Fibroblast of upper back skin (primary cell): ENCODE measurements around the gene NUDT1.

Source experiments
- DNase-seq: peaks from one replicate; pipeline ENCODE4 v3.0.0-alpha.2; 2013

NUDT1 gene

DNA sequence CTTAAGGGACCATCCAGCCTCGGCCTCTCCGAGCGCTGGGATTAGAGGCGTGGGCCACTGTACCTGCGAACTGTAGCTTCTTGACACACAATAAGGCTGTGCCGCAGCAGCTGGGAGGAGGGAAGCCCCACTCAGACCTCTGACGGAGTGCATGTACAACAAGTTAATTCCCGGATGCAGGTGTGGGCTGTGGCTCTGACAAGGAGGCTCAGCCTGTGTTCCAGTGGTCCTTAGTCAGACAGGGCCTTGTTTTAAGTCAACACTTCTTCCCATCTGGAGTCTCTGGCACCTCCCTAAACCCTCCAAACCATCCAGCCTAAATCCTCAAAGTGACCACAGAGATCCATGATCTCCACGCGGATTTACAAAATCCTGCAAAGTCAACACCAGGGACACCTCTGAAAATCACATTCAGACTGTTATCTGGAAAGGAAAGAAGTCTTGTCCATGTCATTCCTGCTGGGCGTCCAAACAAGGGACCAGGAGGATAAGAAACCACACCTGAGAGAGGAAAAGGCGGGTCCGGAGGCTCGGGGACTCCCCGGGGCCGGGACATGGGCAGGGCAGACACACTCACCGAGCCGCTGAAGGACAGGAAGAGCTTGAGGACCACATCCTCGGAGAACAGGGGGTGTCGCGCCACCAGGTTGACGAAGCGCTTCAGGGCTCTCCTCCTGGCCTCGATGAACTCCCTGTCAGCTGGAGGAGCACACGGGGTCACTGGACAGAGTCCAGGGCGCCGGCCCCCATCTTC, 29.4 kb downstream of the NUDT1 start:
- no peak for DNase-seq

DNA sequence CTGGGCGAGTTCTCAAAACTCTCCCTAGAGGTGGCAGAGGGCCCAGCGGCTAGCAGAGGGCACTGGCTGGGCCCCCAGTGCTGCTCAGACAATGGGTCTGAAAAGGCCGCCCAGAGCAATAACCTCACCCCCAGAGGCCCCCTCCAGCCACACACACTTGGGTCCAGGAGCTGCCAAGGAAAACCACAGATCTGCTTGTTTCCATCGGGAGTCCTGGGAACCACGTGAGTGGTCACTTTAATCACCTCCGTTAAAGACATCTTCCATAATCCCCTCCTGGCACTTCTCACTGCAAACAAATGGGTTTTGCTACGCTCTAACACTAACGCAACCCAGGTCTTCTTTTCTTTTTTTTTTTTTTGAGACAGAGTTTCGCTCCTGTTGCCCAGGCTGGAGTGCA, 30.0 kb downstream of the NUDT1 start:
- DNase-seq, result no peak

DNA sequence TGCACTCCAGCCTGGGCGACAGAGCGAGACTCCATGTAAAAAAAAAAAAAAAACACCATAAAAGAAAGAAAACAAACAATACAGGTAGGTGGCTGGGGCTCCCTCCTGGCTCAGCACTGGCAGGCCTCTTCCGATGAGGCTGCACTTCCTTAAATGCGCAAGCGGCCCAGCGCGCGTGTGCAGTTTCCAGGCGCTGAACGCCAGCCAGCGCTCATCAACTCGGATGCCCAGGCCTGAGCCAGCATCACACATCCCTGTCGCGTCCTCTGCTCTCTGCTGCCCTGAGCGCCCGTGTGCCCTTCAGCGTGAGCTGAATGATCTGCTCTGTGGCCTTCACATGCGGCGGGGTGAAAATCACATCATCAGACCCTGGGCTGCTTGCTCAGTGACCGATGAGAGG, 31.8 kb downstream of the NUDT1 start:
- no peak for DNase-seq

DNA sequence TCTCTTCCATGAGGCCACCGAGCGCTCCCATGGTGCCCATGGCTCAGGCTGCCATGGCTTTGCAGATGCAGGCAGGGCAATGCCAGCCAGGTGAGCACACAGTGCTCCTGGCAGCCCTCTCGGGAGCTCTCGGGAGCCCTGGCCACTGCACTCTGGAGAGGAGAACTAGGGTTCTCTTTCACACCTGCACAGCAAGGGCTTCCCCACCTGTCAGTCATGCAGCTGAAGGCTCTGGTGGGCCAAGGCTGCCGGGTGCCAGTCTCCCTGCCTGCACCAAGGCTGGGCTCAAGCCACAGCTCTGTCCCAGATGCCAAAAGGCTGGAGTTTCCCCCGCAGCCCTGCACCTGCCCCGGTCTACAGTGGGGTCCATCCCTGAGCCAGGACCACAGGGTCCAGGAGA, 32.6 kb downstream of the NUDT1 start:
- DNase-seq, result no peak

DNA sequence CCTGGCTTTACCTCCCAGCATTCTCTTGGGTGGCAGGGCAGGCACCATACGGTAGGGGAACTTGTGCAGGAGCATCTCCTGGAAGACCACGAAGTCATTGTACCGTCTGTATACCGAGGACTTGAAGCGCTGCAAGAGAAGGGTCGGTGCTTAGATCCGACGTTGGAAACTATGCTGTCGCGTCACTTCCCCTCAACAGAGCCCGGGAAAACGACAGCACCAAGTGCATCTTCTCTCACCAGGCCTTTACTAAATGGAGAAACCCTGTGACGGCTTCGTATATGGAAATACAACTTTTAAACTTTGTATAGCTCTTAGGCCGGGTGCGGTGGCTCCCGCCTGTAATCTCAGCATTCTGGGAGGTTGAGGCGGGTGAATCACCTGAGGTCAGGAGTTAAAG, 33.1 kb downstream of the NUDT1 start:
- no peak for DNase-seq

DNA sequence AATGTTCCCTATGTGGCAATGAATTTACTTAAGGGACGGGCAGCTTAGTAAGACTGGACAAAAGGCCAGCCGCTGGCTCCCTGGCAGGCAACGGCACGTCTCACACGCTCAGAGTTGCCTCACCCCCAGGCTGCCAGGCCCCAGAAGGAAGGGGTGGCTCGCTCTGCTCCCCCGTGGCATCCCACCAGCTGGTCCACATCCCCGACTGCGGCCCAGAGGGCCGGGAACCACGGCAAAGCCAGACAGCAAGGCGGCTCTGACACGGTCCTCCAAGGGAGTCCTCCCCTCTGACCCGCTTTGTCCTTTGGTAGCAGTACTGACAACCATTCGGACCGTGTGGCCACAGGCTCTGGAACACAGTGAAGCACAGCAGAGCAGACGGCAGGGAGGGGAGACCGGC, 34.1 kb downstream of the NUDT1 start:
- DNase-seq, result no peak

DNA sequence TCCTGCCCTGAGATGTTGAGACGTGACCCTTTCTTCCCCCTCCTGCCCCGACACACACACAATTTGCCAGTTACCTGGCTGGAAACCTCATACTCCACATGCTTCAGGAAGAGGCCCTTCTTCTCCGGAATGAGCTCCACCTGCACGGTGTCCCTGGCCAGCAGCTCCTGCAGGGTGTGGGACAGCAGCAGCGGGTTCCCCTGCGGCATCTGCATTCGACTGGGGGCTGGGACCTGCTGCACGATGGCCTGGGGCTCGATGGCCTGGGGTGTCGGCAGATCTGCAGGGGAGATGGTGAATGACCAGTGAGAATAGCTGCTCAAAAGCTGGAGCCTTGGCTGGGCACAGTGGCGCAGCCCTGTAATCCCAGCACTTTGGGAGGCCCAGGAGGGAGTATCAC, 36.0 kb downstream of the NUDT1 start:
- DNase-seq, result no peak

DNA sequence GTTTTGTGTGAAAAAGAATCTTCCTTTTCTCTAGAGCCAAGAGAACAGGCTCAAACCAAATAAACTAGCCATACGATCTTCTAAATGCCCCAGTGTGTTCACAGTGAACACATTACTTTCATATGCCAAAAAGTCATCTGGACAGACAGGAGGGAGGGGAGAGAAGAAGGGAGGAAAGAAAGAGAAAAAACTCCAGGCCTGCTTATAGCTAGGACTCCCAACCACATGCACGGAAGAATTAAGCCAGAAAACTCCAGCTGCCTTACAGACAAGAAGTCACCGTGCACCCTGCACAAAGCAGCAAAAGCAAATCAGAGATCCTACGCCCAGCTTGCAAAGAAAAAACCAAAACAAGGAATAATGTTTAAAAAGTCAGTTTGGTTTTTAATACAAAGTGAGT, 37.9 kb downstream of the NUDT1 start:
- DNase-seq, result peak; percentile 6

DNA sequence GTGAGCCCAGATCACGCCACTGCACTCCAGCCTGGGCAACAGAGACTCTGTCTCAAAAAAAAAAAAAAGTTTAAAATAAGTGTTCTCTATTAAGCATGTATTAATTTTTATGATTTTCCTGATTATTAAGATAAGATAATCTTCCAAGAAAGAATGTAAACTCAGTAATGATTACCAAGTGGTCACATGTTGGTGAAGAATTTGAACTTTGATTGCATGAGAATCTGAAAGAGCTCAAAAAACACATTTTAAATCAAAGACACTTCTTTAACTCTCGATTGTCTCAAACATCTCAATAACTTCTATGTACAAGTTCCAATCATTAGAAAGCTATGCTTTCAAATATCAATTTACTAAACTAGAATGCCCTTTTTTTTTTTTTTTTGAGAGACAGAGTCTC, 38.4 kb downstream of the NUDT1 start:
- DNase-seq, result no peak

DNA sequence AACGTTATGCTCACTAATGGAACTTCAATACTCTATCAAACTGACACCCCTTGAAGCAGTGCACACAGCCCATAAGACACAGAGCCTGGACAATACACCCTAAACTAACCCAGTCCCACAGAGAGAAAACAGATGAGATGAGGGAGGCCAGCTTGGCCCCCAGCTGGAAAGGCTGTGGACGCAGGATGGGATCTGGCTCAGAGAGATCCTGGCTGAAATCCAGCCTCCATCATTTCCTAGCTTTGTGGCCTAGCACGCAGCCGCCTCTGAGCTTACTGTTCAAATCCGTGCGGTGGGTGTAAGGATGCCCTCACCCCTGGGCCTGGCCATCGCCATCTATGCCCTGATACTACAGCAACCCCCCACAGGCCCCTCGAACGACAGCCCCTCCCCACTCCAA, 39.5 kb downstream of the NUDT1 start:
- peak; percentile 68 for DNase-seq

DNA sequence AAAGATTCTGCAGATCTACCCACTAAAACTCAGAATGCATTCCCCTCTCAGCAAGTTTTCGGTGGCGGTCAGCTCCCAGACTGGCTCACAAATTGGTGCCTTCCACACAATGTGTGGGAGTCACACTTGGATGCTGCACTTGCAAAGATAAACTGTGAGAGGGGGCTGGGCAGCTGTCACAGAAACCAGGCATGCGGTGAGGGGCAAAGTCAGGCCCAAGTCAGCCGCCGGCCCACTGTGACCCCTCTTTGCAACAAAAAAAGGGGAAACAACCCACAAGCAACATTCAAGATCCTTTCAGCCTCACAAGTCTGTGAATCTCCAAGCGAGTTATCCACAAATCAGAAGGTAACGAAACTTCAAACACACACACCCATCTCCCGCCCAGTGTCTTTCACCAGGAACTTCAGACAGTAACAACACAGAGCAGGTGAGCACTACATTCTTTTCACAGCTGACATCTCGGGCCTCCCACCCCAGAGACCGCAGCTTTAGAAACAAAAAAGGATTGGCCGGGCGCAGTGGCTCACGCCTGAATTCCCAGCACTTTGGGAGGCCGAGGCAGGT, 40.2 kb downstream of the NUDT1 start:
- DNase-seq, result no peak

DNA sequence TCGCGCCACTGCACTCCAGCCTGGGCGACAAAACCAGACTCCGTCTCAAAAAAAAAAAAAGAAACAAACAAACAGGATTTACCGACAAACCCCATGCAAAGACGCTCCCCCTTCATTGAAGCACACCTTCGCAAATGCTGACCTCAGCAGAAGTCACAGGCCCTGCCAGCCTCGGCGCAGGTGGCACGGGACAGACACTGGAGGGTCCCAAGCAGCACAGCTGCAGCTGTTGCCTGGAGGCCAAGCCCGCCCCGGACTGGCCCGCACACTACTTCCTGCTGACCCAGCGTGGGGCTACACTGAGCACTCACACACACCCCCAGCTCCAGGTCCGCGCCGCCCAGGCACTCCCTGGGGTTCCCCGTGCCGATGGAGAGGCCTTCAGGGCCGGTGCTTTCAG, 41.0 kb downstream of the NUDT1 start:
- no peak for DNase-seq

DNA sequence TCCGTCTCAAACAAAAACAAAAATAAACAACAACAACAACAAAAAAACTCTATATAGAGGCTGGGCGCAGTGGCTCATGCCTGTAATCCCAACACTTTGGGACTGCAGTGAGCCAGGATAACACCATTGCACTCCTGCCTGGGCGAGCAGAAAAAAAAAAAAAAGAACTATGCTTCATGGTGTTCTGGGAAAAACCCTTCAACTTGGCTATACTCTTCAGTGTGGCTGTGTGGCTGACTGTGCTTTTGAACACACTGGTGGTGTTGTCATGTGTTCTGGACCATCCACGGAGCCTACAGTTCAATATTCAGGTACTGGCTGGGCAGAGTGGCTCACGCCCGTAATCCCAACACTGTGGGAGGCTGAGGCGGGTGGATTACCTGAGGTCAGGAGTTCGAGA, 45.7 kb downstream of the NUDT1 start:
- no peak for DNase-seq

DNA sequence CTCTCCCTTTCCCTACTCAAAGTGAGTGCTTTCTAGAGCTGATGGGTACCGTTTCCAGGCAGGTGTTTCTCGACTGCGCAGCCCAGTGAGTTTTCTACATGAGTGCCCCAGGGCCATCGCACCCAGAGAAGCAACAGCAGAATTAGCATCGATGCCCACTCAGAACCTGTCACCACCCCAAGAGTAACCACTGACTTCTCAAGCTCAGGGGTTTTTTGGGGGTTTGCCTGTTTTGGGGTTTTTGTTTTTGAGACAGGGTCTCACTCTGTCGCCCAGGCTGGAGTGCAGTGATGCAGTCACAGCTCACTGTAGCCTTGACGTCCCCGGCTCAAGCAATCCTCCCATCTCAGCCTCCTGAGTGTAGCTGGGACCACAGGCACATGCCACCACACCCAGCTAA, 46.5 kb downstream of the NUDT1 start:
- no peak for DNase-seq

DNA sequence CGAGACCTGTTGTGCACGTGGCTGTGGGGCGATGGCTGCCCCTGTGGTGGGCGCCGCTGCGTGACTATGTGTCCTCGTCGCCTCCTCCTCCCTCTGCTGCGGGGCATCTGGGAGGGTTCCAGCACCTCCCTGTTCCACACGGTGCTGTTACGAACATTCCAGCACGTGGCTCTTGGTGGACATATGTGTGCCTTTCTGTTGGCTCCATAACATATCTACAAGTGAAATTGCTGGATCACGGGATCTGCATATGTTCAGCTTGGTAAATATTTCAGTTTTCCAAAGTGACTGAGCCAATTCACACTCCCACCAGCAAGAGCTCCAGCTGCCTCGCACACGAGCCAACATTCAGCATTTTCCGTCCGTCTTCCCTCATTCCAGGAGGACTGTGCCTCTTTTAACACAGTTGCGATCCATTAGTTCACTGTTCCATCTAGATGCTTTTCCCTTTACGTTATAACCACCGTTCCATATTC, 47.1 kb downstream of the NUDT1 start:
- peak; percentile 40 for DNase-seq

DNA sequence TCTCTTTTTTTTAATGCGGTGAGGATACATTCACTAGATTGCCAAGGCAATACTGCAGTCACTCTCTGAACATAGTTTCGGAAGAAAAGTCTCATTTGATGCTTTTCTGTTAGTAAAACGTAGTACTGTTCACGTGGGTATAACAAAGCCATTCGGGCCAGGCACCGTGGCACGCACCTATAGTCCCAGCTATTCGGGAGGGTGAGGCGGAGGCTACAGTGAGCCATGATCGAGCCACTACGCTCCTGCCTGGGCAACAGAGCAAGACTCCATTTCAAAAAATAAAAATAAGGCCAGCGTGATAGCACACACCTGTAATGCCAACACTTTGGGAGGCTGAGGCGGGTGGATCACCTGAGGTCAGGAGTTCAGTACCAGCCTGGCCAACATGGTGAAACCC, 47.6 kb downstream of the NUDT1 start:
- no peak for DNase-seq

DNA sequence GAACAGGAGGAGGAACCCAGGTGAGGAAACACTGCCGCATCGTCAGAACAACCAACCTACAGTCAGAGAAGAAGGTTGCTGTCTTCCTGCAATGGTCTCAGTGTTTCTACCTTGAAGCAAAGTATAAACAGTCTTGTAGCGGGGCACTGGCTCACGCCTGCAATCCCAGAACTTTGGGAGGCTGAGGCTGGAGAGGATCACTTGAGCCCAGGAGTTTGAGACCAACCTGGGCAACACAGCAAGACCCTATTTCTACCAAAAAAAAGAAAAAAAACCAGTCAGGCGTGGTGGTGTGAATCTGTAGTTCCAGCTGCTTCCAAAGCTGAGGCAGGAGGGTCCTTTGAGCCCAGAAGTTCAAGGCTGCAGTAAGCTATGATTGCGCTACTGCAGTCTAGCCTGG, 48.9 kb downstream of the NUDT1 start:
- DNase-seq, result no peak

DNA sequence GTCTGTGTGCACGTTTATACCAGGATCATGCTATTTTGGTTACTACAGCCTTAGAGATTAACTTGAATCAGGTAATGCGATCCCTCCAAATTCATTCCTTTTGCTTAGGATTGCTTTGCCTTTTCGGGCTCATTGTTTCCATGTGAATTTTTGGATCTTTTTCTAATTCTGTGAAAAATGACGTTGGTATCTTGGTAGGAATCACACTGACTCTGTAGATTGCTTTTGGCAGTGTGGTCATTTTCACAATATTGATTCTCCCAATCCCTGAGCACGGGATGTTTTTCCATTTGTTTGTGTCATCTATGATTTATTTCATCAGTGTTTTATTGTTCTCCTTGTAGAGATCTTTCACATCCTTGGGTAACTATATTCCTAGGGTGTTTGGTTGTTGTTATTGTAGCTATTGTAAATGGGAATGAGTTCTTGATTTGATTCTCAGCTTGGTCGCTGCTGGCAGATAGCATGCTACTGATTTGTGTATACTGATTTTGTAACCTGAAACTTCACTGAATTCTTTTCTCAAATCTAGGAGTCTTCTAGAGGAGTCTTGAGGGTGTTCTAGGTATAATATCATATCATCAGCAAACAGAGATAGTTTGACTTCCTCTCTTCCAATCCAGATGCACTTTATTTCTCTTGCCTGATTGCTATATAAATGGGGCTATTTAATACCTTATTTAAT, 54.1 kb downstream of the NUDT1 start:
- no peak for DNase-seq

DNA sequence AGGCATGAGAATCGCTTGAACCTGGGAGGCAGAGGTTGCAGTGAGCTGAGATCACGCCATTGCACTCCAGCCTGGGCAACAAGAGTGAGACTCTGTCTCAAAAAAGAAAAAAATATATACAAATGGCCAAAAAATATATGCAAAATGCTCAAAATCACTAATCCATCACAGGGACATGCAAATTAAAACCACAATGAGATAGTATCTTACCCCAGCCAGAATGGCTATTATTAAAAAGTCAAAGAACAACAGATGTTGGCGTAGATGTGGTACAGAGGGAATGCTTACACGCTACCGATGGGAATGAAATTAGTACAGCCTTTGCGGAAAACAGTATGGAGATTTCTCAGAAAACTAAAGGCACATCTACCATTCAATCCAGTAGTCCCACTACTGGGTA, 54.8 kb downstream of the NUDT1 start:
- no peak for DNase-seq

DNA sequence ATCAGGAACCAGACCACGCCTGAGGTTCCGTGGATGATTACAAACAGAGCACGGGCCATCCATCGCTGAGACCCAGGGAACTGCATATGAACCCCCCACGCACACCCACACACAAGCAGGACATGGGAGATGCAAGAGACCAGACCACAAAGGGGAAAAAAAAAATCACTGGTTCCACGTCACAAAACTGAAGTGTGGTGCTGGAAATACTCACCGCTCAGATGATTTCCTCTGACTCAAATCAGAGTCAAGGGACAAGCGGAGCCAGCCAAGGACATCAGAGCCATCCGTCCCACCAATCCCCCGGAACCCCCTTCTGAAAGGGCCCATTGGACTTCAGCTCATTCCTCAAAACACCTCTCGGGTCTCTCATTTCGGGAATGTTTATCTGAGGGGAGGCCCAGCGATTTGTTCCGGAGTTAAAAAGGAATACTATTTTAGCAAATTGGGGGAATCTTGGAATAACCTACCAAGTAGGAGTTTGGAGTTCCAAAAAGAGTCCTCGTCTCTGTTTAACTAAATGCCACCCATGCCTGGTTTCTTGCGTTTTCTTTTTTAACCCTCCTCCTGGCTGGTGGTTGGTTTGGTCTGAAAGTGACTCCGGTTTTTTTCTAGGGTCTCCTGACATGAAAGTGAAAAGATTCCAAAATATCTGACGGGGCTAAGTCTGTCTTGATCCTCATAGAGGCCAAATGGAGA, 57.3 kb downstream of the NUDT1 start:
- DNase-seq, result peak; percentile 74

DNA sequence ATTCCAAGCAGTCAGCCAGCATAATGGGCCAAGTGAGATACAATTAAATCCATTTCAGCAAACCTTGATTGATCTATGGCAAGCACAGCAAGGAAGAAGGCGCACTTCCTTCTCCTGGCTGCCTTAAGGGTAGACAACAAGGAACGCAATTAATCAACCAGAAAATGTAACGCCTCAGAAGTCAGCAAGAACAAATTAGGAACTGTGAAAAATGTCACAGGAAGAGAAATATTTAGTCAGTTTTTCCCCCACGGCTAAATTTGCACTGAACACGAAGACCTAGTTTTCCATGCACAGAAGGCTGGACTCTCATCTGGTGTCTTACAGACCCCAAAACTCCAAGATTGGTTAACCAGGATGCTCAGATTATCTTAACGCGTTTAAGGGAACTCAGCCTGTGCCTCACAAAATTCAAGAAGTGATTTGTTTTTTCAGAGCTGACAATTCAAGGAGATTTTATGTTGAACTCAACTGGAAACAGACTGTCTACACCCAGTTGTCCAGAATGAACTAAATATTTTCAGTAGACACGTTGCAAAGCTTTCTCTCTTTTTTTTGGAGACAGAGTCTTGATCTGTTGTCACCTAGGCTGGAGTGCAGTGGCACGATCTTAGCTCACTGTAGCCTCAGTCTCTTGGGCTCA, 58.0 kb downstream of the NUDT1 start:
- DNase-seq, result no peak
